Measurements from ENCODE around the gene NELL2.
"Not testable (repeated sequence)": the region's sequence is repeated elsewhere in the genome, so short reads cannot be mapped to it uniquely, and the experiment has no call there.

NELL2 gene

GRCh38 chr12:44703182-44703910, 172.8 kb downstream of the NELL2 start:
- in situ Hi-C loops (cut with MboI; ENCODE audit: low sequenced_read_pairs), result no loop called here

GRCh38 chr12:44697511-44697910, 178.6 kb downstream of the NELL2 start:
- in situ Hi-C loops (cut with MboI; ENCODE audit: low sequenced_read_pairs), result no loop called here

- in situ Hi-C loops (cut with MboI; ENCODE audit: low sequenced_read_pairs), result no loop called here
These were observed 179.6 kb downstream of the NELL2 start for GRCh38 chr12:44696542-44696941.

- in situ Hi-C loops (cut with MboI; ENCODE audit: low sequenced_read_pairs), result no loop called here
These were observed 182.1 kb downstream of the NELL2 start for GRCh38 chr12:44694017-44694416.

- in situ Hi-C loops (cut with MboI; ENCODE audit: low sequenced_read_pairs), result no loop called here
These were observed 186.5 kb downstream of the NELL2 start for GRCh38 chr12:44689587-44689986.

GRCh38 chr12:44686821-44687432, 189.2 kb downstream of the NELL2 start:
- in situ Hi-C loops (cut with MboI; ENCODE audit: low sequenced_read_pairs), result not testable (repeated sequence)

- in situ Hi-C loops (cut with MboI; ENCODE audit: low sequenced_read_pairs), result no loop called here
These were observed 198.4 kb downstream of the NELL2 start for GRCh38 chr12:44677724-44678123.

GRCh38 chr12:44674875-44675274, 201.2 kb downstream of the NELL2 start:
- in situ Hi-C loops (cut with MboI; ENCODE audit: low sequenced_read_pairs), result no loop called here

- in situ Hi-C loops (cut with MboI; ENCODE audit: low sequenced_read_pairs), result no loop called here
These were observed 202.3 kb downstream of the NELL2 start for GRCh38 chr12:44673811-44674210.

- in situ Hi-C loops (cut with MboI; ENCODE audit: low sequenced_read_pairs), result no loop called here
These were observed 204.1 kb downstream of the NELL2 start for GRCh38 chr12:44672042-44672441.

GRCh38 chr12:44668443-44668842, 207.7 kb downstream of the NELL2 start:
- in situ Hi-C loops (cut with MboI; ENCODE audit: low sequenced_read_pairs), result no loop called here

GRCh38 chr12:44667461-44667860, 208.7 kb downstream of the NELL2 start:
- in situ Hi-C loops (cut with MboI; ENCODE audit: low sequenced_read_pairs), result no loop called here

GRCh38 chr12:44663291-44663690, 212.8 kb downstream of the NELL2 start:
- in situ Hi-C loops (cut with MboI; ENCODE audit: low sequenced_read_pairs), result no loop called here

- in situ Hi-C loops (cut with MboI; ENCODE audit: low sequenced_read_pairs), result no loop called here
These were observed 220.3 kb downstream of the NELL2 start for GRCh38 chr12:44655846-44656245.

GRCh38 chr12:44654646-44655639, 221.2 kb downstream of the NELL2 start:
- in situ Hi-C loops (cut with MboI; ENCODE audit: low sequenced_read_pairs), result no loop called here

GRCh38 chr12:44653861-44654527, 222.1 kb downstream of the NELL2 start:
- in situ Hi-C loops (cut with MboI; ENCODE audit: low sequenced_read_pairs), result no loop called here

- in situ Hi-C loops (cut with MboI; ENCODE audit: low sequenced_read_pairs), result no loop called here
These were observed 226.4 kb downstream of the NELL2 start for GRCh38 chr12:44649693-44650092.

- in situ Hi-C loops (cut with MboI; ENCODE audit: low sequenced_read_pairs), result no loop called here
These were observed 228.0 kb downstream of the NELL2 start for GRCh38 chr12:44647917-44648690.

GRCh38 chr12:44640427-44641190, 235.5 kb downstream of the NELL2 start:
- in situ Hi-C loops (cut with MboI; ENCODE audit: low sequenced_read_pairs), result no loop called here

All from hTERT RPE-1 (cell line).